H54 (cell line): Measurements from ENCODE around the gene EVI5L.

Source experiments
- DNase-seq: peaks from one replicate; pipeline ENCODE4 v3.0.0; 2011; ENCODE audit warnings: low spot score, mixed read lengths; ENCODE audit not compliant: insufficient read length
- FAIRE-seq: peaks from 3 replicates; lab custom pipeline; 2011; peaks lifted over from hg19 to GRCh38; lab: Jason Lieb, UNC
- POLR2A ChIP-seq: IDR thresholded peaks from 2 replicates; pipeline ENCODE4 v1.6.1; 2011; ENCODE audit warnings: low read depth, mild to moderate bottlenecking, low read length

Gene EVI5L

GRCh38 chr19:7829166-7829520, 875 bp upstream of the EVI5L start:
- FAIRE-seq (no peak), DNase-seq (no peak)
- TF ChIP-seq POLR2A, result no peak

GRCh38 chr19:7830272-7830771, 304 bp downstream of the EVI5L start:
- TF ChIP-seq POLR2A, result no peak
- FAIRE-seq (no peak), DNase-seq (no peak)

GRCh38 chr19:7830823-7831222, 805 bp downstream of the EVI5L start:
- DNase-seq, result no peak
- no peak for TF ChIP-seq POLR2A
- FAIRE-seq, result no peak

DNA sequence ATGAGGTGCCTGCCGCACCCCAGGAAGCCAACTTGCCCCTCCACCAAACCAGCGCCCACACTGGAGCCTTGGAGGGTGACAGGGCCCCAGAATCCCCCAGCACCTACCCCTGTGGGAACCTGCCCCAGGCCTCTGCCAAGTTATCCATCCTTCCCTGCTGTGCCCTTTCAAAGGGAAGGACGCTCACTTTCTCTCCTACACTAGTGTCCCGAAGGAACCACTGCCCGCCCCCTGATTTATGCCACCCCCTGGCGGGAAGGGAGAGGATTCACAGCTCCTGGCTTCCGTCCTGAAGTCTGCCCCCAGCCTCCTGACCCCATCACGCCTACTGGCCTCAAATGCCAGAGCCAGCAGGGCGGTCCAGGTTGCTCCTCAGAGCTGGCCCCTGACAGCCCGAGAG, 1.4 kb downstream of the EVI5L start:
- DNase-seq (peak; percentile 59), FAIRE-seq (no peak)
- no peak for TF ChIP-seq POLR2A

GRCh38 chr19:7832009-7832408, 2.0 kb downstream of the EVI5L start:
- DNase-seq, result no peak
- TF ChIP-seq POLR2A, result no peak
- FAIRE-seq, result no peak

DNA sequence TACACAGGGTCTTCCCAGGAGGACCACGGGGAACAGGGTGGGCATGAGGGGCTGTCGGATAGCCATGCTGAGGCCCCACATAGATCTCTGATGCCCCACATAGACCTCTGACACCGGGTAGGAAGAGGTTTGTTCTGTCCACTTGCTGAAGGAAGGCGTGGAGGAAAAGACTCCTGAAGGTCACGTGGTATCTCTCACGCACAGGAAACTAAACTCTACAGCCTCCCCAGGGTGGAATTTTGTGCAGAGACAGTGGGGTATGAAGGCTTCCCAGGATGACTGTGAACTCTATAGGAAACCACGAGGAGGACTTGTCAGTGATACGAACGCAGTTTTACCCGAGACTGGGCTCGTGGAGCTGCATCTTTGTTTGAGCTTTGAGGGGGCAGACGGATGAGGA, 2.8 kb downstream of the EVI5L start:
- DNase-seq (no peak), FAIRE-seq (no peak)

DNA sequence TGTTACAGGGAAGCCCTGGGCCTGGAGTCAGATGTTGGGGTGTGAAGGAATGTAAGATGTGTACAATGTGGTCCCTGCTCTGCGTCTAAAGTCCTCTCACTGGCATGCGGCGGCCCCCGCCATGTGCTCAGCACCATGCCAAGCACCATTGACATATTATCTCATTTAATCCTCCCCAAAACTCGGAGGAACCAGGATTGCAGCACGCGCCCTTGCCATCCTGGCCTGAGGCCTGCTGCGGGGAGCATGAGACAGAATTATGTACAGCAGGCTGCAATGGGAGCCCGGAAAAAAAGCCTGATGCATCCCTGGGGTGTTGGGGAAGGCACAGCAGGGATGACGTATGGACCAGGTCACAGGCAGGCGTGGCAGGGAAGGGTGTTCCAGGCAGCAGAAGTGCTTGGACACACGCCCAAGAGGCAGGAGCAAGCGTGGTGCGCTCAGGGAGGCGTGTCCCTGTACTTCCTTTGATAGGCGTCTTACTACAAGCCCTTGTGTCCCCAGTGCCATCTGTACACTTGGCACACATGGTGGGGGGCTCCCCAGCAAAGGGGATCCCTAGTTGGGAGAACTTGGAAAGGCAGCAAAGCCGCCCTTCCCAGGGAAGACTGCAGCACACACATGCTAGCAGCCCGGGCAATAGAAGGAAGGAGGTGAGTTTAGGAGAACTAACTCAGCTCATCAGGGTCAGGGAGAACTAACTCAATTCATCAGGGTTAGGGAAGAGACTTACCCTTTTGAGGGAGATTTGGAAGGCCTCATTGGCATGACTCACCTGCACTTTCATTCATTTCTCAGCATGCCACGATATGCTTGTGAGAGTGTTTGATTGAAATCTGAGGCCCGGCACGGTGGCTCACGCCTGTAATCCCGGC, 3.4 kb downstream of the EVI5L start:
- FAIRE-seq (peak; percentile 92), DNase-seq (peak; percentile 93)
- no peak for TF ChIP-seq POLR2A

More for the DNA sequence above, 2.8 kb downstream of the EVI5L start:
- no peak for TF ChIP-seq POLR2A

- TF ChIP-seq POLR2A, result no peak
- DNase-seq, result no peak
- FAIRE-seq, result no peak
Measured at GRCh38 chr19:7839476-7839875, 9.5 kb downstream of the EVI5L start.

DNA sequence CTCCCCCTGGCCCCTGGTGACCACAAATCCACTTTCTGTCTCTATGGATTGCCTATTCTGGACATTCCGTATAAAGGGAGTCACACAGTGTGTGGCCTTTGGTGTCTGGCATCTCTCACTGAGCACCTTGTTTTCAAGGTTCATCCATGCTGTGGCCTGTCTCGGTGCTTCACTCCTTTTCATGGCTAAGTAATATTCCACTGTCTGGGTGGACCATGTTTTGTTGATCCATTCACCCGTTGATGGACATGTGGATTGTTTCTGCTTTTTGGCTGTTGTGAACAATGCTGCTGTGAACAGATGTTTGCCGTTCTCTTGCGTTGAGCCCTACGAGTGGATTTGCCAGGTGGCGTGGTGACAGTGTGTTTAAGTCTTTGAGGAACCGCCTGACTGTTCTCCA, 10.6 kb downstream of the EVI5L start:
- FAIRE-seq (no peak), DNase-seq (no peak)
- no peak for TF ChIP-seq POLR2A

GRCh38 chr19:7841751-7842660, 12.0 kb downstream of the EVI5L start:
- TF ChIP-seq POLR2A, result no peak
- no peak for DNase-seq
- no peak for FAIRE-seq

GRCh38 chr19:7842661-7843294, 12.8 kb downstream of the EVI5L start:
- no peak for DNase-seq
- no peak for FAIRE-seq
- TF ChIP-seq POLR2A, result no peak

- DNase-seq (no peak), FAIRE-seq (no peak)
- TF ChIP-seq POLR2A, result no peak
Measured at GRCh38 chr19:7843521-7843920, 13.5 kb downstream of the EVI5L start.

DNA sequence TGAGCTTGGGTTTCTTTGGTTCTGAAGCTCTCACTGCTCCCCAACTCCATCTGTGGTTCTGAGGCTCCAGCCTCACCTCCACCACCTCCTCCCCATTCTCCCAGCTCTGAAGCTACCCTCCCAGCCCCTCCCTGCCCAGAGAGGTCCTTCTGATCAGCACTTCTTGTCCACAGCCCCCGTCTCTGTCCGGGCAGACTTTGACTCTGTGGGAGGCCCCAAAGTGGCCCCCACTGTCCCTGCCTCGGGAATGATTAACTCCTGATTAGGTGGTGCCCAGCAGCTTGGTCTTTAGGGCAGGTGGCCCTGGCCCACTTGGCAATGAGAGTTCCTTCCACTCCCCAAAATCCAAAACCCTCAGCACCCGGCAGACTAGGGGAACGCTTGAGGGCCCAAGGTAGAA, 14.4 kb downstream of the EVI5L start:
- DNase-seq (no peak), FAIRE-seq (no peak)
- TF ChIP-seq POLR2A, result no peak

DNA sequence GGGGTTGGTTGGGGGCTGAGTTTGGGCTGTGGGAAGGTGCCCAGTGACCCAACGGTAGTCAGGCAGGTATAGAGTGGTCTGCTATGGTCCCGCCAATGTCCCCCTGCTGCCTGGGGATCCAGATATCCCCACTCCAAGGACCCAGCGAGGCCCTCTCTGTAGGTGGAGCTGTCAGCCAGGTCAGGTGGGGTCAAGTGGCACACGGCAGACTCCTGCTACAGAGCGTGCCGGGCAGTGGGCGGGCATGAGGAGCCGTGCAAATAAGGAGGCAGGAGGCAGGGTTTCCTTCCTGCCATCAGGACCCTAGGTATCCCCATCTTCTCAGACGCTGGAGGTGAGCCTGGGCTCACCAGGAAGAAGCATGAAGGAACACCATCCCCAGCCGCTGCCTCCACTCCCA, 14.9 kb downstream of the EVI5L start:
- no peak for DNase-seq
- no peak for FAIRE-seq
- no peak for TF ChIP-seq POLR2A
